ENCODE data around the gene HNRNPH2.

Gene HNRNPH2

GRCh38 chrX:101407748-101408531 lies at the start of gene HNRNPH2, which contains the start of gene GLA:
TSS of gene HNRNPH2 (plus strand) at chrX:101408222. CDS start at chrX:101411989, 3,767 bp downstream.
TSS of gene GLA (minus strand) at chrX:101407925. CDS start at chrX:101407903, 22 bp downstream.
- DNase-seq = peak; percentile 98

- peak; percentile 10 for DNase-seq
These were observed 48.1 kb upstream of the HNRNPH2 start for GRCh38 chrX:101359966-101360365.

- no peak for DNase-seq
These were observed 47.6 kb upstream of the HNRNPH2 start for GRCh38 chrX:101360390-101360789.

GRCh38 chrX:101362116-101362515 lies 45.9 kb upstream of the HNRNPH2 start:
- no peak for DNase-seq

- DNase-seq = no peak
These were observed 45.3 kb upstream of the HNRNPH2 start for GRCh38 chrX:101362757-101363156.

- no peak for DNase-seq
These were observed 42.7 kb upstream of the HNRNPH2 start for GRCh38 chrX:101365301-101365795.

- DNase-seq = no peak
These were observed 39.2 kb upstream of the HNRNPH2 start for GRCh38 chrX:101368800-101369199.

GRCh38 chrX:101369687-101370086 lies 38.3 kb upstream of the HNRNPH2 start:
- DNase-seq = no peak

GRCh38 chrX:101370888-101371504 lies 37.0 kb upstream of the HNRNPH2 start:
- DNase-seq = no peak

GRCh38 chrX:101377547-101377946 lies 30.5 kb upstream of the HNRNPH2 start:
- DNase-seq = no peak

GRCh38 chrX:101383679-101384205 lies 24.3 kb upstream of the HNRNPH2 start:
- no peak for DNase-seq

GRCh38 chrX:101385026-101385684 lies 22.9 kb upstream of the HNRNPH2 start:
- DNase-seq = no peak

GRCh38 chrX:101385795-101386541 lies 22.1 kb upstream of the HNRNPH2 start, which contains the start of gene BTK:
TSS of gene BTK (minus strand) at chrX:101386191. CDS start at chrX:101375284, 10,907 bp downstream.
- no peak for DNase-seq

- no peak for DNase-seq
These were observed 21.5 kb upstream of the HNRNPH2 start for GRCh38 chrX:101386542-101386885.

GRCh38 chrX:101388604-101389003 lies 19.4 kb upstream of the HNRNPH2 start:
- no peak for DNase-seq

- DNase-seq = peak; percentile 92
These were observed 17.1 kb upstream of the HNRNPH2 start, which contains the start of gene RPL36A for GRCh38 chrX:101390664-101391525. TSS of gene RPL36A (plus strand) at chrX:101391011. CDS start at chrX:101391044, 33 bp downstream.

- DNase-seq = no peak
These were observed 16.2 kb upstream of the HNRNPH2 start for GRCh38 chrX:101391831-101392230.

GRCh38 chrX:101393530-101394305 lies 14.3 kb upstream of the HNRNPH2 start:
- DNase-seq = no peak

- DNase-seq = no peak
These were observed 13.7 kb upstream of the HNRNPH2 start for GRCh38 chrX:101394372-101394771.

GRCh38 chrX:101395789-101396188 lies 12.2 kb upstream of the HNRNPH2 start:
- no peak for DNase-seq

- no peak for DNase-seq
These were observed 10.2 kb upstream of the HNRNPH2 start for GRCh38 chrX:101397779-101398178.
